H9 (cell line): Measurements from ENCODE around the gene CDS1. TPM values are rescaled to one million over a fixed set of nuclear protein-coding genes. Genes with fewer than 3 reads are reported as not detected.

ENCODE experiments used
- DNase-seq: peaks from one replicate; pipeline ENCODE4 v3.0.0-alpha.2; 2017
- H2AFZ ChIP-seq: one replicate; pipeline ENCODE4 v1.6.1; 2013; ENCODE audit warnings: mild to moderate bottlenecking, low read length, control low read depth, moderate library complexity
- H2AK5ac ChIP-seq: 2 replicates; pipeline ENCODE4 v1.6.1; 2013; ENCODE audit warnings: low read length, control low read depth, mixed read lengths; ENCODE audit not compliant: insufficient read length
- H2BK120ac ChIP-seq: one replicate; pipeline ENCODE4 v1.6.1; 2013; ENCODE audit warnings: low read depth, mild to moderate bottlenecking, low read length, control low read depth, inconsistent platforms; ENCODE audit not compliant: poor library complexity, severe bottlenecking
- H2BK12ac ChIP-seq: 2 replicates; pipeline ENCODE4 v1.6.1; 2013; ENCODE audit warnings: low read length, control low read depth, mixed read lengths, low read depth; ENCODE audit not compliant: insufficient read length
- H2BK15ac ChIP-seq: 2 replicates; pipeline ENCODE4 v1.6.1; 2013; ENCODE audit warnings: low read depth, low read length, control low read depth
- H2BK20ac ChIP-seq: one replicate; pipeline ENCODE4 v1.6.1; 2013; ENCODE audit warnings: low read depth, mild to moderate bottlenecking, low read length, control low read depth, inconsistent platforms; ENCODE audit not compliant: poor library complexity, severe bottlenecking
- H2BK5ac ChIP-seq: 2 replicates; pipeline ENCODE4 v1.6.1; 2013; ENCODE audit warnings: low read length, control low read depth, mixed read lengths; ENCODE audit not compliant: insufficient read length
- H3K14ac ChIP-seq: 2 replicates; pipeline ENCODE4 v1.6.1; 2013; ENCODE audit warnings: low read length, control low read depth; ENCODE audit not compliant: insufficient read depth
- H3K18ac ChIP-seq: 2 replicates; pipeline ENCODE4 v1.6.1; 2013; ENCODE audit warnings: low read depth, mild to moderate bottlenecking, mixed read lengths, low read length, control low read depth; ENCODE audit not compliant: insufficient read length
- H3K23ac ChIP-seq: 2 replicates; pipeline ENCODE4 v1.6.1; 2013; ENCODE audit warnings: low read length, control low read depth, mixed read lengths, low read depth; ENCODE audit not compliant: insufficient read length
- H3K23me2 ChIP-seq: 2 replicates; pipeline ENCODE4 v1.6.1; 2013; ENCODE audit warnings: low read depth, mild to moderate bottlenecking, mixed read lengths, low read length, control low read depth; ENCODE audit not compliant: insufficient read length, poor library complexity, severe bottlenecking
- H3K27ac ChIP-seq: 2 replicates; pipeline ENCODE4 v1.5.1; 2013; ENCODE audit warnings: low read length, control low read depth, mixed read lengths, low read depth; ENCODE audit not compliant: insufficient read length
- H3K27me3 ChIP-seq: 2 replicates; pipeline ENCODE4 v1.6.1; 2013; ENCODE audit warnings: low read length, control low read depth, inconsistent platforms; ENCODE audit not compliant: insufficient read depth
- H3K4ac ChIP-seq: 2 replicates; pipeline ENCODE4 v1.6.1; 2013; ENCODE audit warnings: low read depth, mild to moderate bottlenecking, control low read depth, inconsistent platforms, low read length, moderate library complexity
- H3K4me1 ChIP-seq: 2 replicates; pipeline ENCODE4 v1.6.1; 2013; ENCODE audit warnings: low read length, control low read depth, inconsistent platforms; ENCODE audit not compliant: insufficient read depth
- H3K4me2 ChIP-seq: 2 replicates; pipeline ENCODE4 v1.6.1; 2013; ENCODE audit warnings: low read length, control low read depth, mixed read lengths; ENCODE audit not compliant: insufficient read length, insufficient read depth
- H3K56ac ChIP-seq: 2 replicates; pipeline ENCODE4 v1.6.1; 2013; ENCODE audit warnings: low read depth, mild to moderate bottlenecking, mixed read lengths, low read length, control low read depth; ENCODE audit not compliant: insufficient read length
- H3K79me1 ChIP-seq: 2 replicates; pipeline ENCODE4 v1.6.1; 2013; ENCODE audit warnings: low read depth, mild to moderate bottlenecking, moderate library complexity, low read length, control low read depth, inconsistent platforms; ENCODE audit not compliant: insufficient read depth, poor library complexity, severe bottlenecking
- H3K79me2 ChIP-seq: 2 replicates; pipeline ENCODE4 v1.6.1; 2013; ENCODE audit warnings: low read length, control low read depth, inconsistent platforms; ENCODE audit not compliant: insufficient read depth
- H3K9ac ChIP-seq: 2 replicates; pipeline ENCODE4 v1.6.1; 2013; ENCODE audit warnings: low read length, control low read depth, mixed read lengths; ENCODE audit not compliant: insufficient read length; ENCODE audit errors: extremely low read depth
- H3K9me3 ChIP-seq: one replicate; pipeline ENCODE4 v1.6.1; 2013; ENCODE audit warnings: low read depth, low read length, inconsistent platforms; ENCODE audit not compliant: control insufficient read depth
- H3T11ph ChIP-seq: one replicate; pipeline ENCODE4 v1.6.1; 2013; ENCODE audit warnings: mild to moderate bottlenecking, low read length, control low read depth, inconsistent platforms
- H4K20me1 ChIP-seq: one replicate; pipeline ENCODE4 v1.6.1; 2013; ENCODE audit not compliant: control insufficient read depth, insufficient read length, insufficient read depth
- H4K5ac ChIP-seq: 2 replicates; pipeline ENCODE4 v1.6.1; 2013; ENCODE audit warnings: low read depth, mild to moderate bottlenecking, mixed read lengths, low read length, control low read depth; ENCODE audit not compliant: insufficient read length
- H4K8ac ChIP-seq: replicated peaks from 2 replicates; pipeline ENCODE4 v1.6.1; 2013; ENCODE audit warnings: low read length, control low read depth, mixed read lengths, low read depth; ENCODE audit not compliant: insufficient read length
- H4K91ac ChIP-seq: 2 replicates; pipeline ENCODE4 v1.6.1; 2013; ENCODE audit warnings: low read depth, mild to moderate bottlenecking, moderate library complexity, mixed read lengths, low read length, control low read depth; ENCODE audit not compliant: insufficient read length
- H3K27ac Mint-ChIP-seq, 3 experiments: 2 replicates in 2 of 3; 3 replicates in 1 of 3; pipeline ENCODE4 v1.8.0; 2020 to 2021; ENCODE audit warnings: mixed read lengths in 3 of 3, mild to moderate bottlenecking in 1 of 3, moderate library complexity in 1 of 3
- H3K27me3 Mint-ChIP-seq: 2 replicates; pipeline ENCODE4 v1.8.0; 2021; ENCODE audit warnings: low read depth, mild to moderate bottlenecking, moderate library complexity, mixed read lengths
- H3K36me3 Mint-ChIP-seq, 3 experiments: 2 replicates in 2 of 3; 3 replicates in 1 of 3; pipeline ENCODE4 v1.8.0; 2020 to 2021; ENCODE audit warnings: low read depth in 3 of 3, mixed read lengths in 3 of 3; ENCODE audit not compliant: insufficient read depth in 1 of 3
- H3K4me1 Mint-ChIP-seq, 2 experiments: 2 replicates each; pipeline ENCODE4 v1.8.0; 2020; ENCODE audit warnings: mixed read lengths in 2 of 2
- H3K4me3 Mint-ChIP-seq, 2 experiments: 2 replicates in 1 of 2; 3 replicates in 1 of 2; pipeline ENCODE4 v1.8.0; 2020 to 2021; ENCODE audit warnings: mild to moderate bottlenecking in 2 of 2, mixed read lengths in 2 of 2, moderate library complexity in 1 of 2
- H3K9me3 Mint-ChIP-seq, 2 experiments: 2 replicates in 1 of 2; 3 replicates in 1 of 2; pipeline ENCODE4 v1.8.0; 2020; ENCODE audit warnings: mild to moderate bottlenecking in 2 of 2, mixed read lengths in 2 of 2, moderate library complexity in 1 of 2
- WGBS: extraction: QIAGEN DNeasy Blood & Tissue Kit; methylation state at CpG from one replicate; pipeline ENCODE4 v1.1.7; 2013; ENCODE audit warnings: missing lambda C conversion rate, low lambda C conversion rate, mixed read lengths; ENCODE audit not compliant: insufficient read length; ENCODE audit errors: extremely low coverage; 5-methylcytosine and 5-hydroxymethylcytosine counted together
- total RNA-seq: library from RNA; stranded (reverse); gene quantifications from 2 replicates; pipeline ENCODE4 v1.2.1, GENCODE V29; 2021
- TF ChIP-seq, protein P1 (sequence below): fragments of 200-600 bp; sonication (generic); conservative IDR thresholded peaks from 3 replicates; pipeline ENCODE4 v1.8.0; 2021; ENCODE audit warnings: antibody characterized with exemption, mild to moderate bottlenecking

The CDS1 gene
- total RNA-seq, 1 experiment from 2014 or later = 7.5 TPM

DNA sequence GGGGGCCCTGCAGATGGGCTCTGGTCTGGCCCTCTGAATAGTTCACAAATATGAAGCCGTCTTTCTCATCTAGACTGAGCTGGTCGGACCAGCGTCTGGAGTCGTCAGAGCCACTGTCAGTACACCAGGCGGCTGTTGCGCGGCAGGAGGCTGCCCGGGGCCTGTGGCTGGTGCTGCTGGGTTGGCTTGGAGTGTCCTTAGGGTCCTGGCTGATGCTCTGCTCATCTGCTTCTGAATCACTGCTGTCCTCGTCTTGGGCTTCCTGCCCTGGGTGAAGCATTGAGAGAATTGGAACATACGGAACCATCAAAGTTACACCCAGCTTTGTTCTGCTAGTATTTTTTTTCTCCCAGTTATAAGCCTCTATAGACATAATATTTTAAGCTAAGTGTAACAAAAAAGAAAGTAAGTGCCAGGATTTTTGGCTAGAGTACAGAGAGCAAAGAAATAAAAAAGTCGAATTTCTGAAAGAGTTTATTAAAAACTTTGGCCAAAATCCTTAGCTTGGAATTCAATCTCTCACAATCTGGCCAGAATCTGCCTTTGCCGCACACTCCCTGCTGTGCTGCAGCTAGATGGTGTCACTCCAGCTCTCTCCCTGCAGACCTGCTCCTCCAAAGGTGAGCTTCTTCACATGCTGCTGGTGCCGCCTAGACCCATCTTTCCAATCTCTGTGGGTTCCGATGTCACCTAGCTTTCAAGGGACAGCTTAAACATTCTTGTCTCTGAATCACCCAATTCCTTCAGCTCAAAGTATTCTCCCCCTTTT, 96.2 kb downstream of the CDS1 start:
- H3K4me1 Mint-ChIP-seq = peaks cover 4 to 12% of the 10 kb centered on the region in 2 experiments; a peak in 3 of 4 replicates
- Histone ChIP-seq H3K27ac (no peak overlapping the region), H3K79me1 (no peaks in the 10 kb centered on the region), H2BK5ac (no peak overlapping the region), H3K14ac (no peak overlapping the region), H3K9me3 (no peaks in the 10 kb centered on the region), H2BK15ac (no peak overlapping the region), H3K18ac (no peak overlapping the region), H3K27me3 (no peaks in the 10 kb centered on the region), H3K79me2 (no peaks in the 10 kb centered on the region), H2BK12ac (no peak overlapping the region), H3K23me2 (no peaks in the 10 kb centered on the region), H3K23ac (no peak overlapping the region), H2BK120ac (no peak overlapping the region), H4K91ac (no peak overlapping the region), H2BK20ac (no peak overlapping the region), H4K8ac (no peak overlapping the region), H3K56ac (no peak overlapping the region), H2AK5ac (no peak overlapping the region), H3K4me2 (no peak overlapping the region), H3K4ac (no peak overlapping the region), H3K9ac (no peak overlapping the region), H4K20me1 (no peaks in the 10 kb centered on the region), H3K4me1 (no peaks in the 10 kb centered on the region), H3T11ph (no peak overlapping the region), H2AFZ (no peak overlapping the region), H4K5ac (no peak overlapping the region)
- peaks cover 32 to 65% (median 64%) of the 10 kb centered on the region in 3 experiments; a peak in 6 of 7 replicates for H3K36me3 Mint-ChIP-seq
- no peaks in the 10 kb centered on the region for H3K9me3 Mint-ChIP-seq
- H3K27me3 Mint-ChIP-seq = no peaks in the 10 kb centered on the region
- H3K4me3 Mint-ChIP-seq = no peak overlapping the region
- no peak for DNase-seq
- WGBS = no CpG with 5 or more reads among the region's 14 CpGs
- TF ChIP-seq, protein P1, sequence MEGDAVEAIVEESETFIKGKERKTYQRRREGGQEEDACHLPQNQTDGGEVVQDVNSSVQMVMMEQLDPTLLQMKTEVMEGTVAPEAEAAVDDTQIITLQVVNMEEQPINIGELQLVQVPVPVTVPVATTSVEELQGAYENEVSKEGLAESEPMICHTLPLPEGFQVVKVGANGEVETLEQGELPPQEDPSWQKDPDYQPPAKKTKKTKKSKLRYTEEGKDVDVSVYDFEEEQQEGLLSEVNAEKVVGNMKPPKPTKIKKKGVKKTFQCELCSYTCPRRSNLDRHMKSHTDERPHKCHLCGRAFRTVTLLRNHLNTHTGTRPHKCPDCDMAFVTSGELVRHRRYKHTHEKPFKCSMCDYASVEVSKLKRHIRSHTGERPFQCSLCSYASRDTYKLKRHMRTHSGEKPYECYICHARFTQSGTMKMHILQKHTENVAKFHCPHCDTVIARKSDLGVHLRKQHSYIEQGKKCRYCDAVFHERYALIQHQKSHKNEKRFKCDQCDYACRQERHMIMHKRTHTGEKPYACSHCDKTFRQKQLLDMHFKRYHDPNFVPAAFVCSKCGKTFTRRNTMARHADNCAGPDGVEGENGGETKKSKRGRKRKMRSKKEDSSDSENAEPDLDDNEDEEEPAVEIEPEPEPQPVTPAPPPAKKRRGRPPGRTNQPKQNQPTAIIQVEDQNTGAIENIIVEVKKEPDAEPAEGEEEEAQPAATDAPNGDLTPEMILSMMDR = no peak
- H3K27ac Mint-ChIP-seq = peak overlapping the region in 2 of 3 experiments; percentile 40 to 80; a peak in 2 of 7 replicates
